Glutamatergic neuron (in vitro differentiated cells): ENCODE data around the gene GAGE12J. TPM values are rescaled to one million over a fixed set of nuclear protein-coding genes. Genes with fewer than 3 reads are reported as not detected.

Experiments
- DNase-seq: peaks from one replicate; pipeline ENCODE4 v3.0.0; 2022
- H3K27ac Mint-ChIP-seq: one replicate; pipeline ENCODE4 v1.8.0; 2020; ENCODE audit warnings: mild to moderate bottlenecking, mixed read lengths, inconsistent platforms; ENCODE audit not compliant: unreplicated experiment
- H3K27me3 Mint-ChIP-seq: one replicate; pipeline ENCODE4 v1.8.0; 2020; ENCODE audit warnings: mild to moderate bottlenecking, moderate library complexity, mixed read lengths, inconsistent platforms; ENCODE audit not compliant: unreplicated experiment
- H3K36me3 Mint-ChIP-seq: one replicate; pipeline ENCODE4 v1.8.0; 2020; ENCODE audit warnings: mild to moderate bottlenecking, mixed read lengths, inconsistent platforms; ENCODE audit not compliant: unreplicated experiment
- H3K4me1 Mint-ChIP-seq: one replicate; pipeline ENCODE4 v1.8.0; 2020; ENCODE audit warnings: mild to moderate bottlenecking, low read depth, mixed read lengths, inconsistent platforms; ENCODE audit not compliant: unreplicated experiment
- H3K4me3 Mint-ChIP-seq: one replicate; pipeline ENCODE4 v1.8.0; 2020; ENCODE audit warnings: mild to moderate bottlenecking, mixed read lengths, inconsistent platforms; ENCODE audit not compliant: unreplicated experiment
- H3K9me3 Mint-ChIP-seq: one replicate; pipeline ENCODE4 v1.8.0; 2020; ENCODE audit warnings: mild to moderate bottlenecking, moderate library complexity, mixed read lengths, inconsistent platforms; ENCODE audit not compliant: unreplicated experiment
- total RNA-seq: library from RNA; stranded (reverse); fragmentation: NEBNext Ultra II Directional; extraction: Animal tissue kit (Norgen Biotek cat#: 25700); gene quantifications from one replicate; pipeline ENCODE4 v1.2.1, GENCODE V29; 2021; ENCODE audit not compliant: unreplicated experiment
- TF ChIP-seq, protein P1 (sequence below): fragments of 200-600 bp; sonication (generic); IDR thresholded peaks from one replicate; pipeline ENCODE4 v1.5.0; 2021; ENCODE audit not compliant: partially characterized antibody, unreplicated experiment

The GAGE12J gene
- total RNA-seq, 1 donor from 2014 or later = not detected

DNA sequence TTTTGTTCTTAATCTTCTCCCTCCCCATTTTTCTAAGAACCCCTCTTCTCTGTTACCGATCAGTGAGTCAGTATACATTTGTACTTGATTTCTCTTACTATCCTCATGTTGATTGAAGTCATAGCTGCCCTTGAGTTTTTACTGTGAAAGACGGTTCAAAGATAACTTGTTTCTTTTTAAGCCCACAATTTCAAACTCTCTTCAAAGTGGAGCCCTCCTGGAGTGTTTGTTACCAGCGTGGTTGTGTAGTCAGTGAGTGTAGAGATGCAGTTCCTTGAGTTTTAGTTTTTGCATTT, 44.4 kb upstream of the GAGE12J start:
- TF ChIP-seq, protein P1, sequence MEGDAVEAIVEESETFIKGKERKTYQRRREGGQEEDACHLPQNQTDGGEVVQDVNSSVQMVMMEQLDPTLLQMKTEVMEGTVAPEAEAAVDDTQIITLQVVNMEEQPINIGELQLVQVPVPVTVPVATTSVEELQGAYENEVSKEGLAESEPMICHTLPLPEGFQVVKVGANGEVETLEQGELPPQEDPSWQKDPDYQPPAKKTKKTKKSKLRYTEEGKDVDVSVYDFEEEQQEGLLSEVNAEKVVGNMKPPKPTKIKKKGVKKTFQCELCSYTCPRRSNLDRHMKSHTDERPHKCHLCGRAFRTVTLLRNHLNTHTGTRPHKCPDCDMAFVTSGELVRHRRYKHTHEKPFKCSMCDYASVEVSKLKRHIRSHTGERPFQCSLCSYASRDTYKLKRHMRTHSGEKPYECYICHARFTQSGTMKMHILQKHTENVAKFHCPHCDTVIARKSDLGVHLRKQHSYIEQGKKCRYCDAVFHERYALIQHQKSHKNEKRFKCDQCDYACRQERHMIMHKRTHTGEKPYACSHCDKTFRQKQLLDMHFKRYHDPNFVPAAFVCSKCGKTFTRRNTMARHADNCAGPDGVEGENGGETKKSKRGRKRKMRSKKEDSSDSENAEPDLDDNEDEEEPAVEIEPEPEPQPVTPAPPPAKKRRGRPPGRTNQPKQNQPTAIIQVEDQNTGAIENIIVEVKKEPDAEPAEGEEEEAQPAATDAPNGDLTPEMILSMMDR = no peak
- no peak overlapping the region for H3K27ac Mint-ChIP-seq
- H3K4me3 Mint-ChIP-seq = no peak overlapping the region
- DNase-seq = no peak
- peaks cover 12% of the 10 kb centered on the region for H3K4me1 Mint-ChIP-seq
- H3K9me3 Mint-ChIP-seq = peaks cover 2% of the 10 kb centered on the region
- peaks cover under 1% of the 10 kb centered on the region for H3K27me3 Mint-ChIP-seq
- no peaks in the 10 kb centered on the region for H3K36me3 Mint-ChIP-seq

DNA sequence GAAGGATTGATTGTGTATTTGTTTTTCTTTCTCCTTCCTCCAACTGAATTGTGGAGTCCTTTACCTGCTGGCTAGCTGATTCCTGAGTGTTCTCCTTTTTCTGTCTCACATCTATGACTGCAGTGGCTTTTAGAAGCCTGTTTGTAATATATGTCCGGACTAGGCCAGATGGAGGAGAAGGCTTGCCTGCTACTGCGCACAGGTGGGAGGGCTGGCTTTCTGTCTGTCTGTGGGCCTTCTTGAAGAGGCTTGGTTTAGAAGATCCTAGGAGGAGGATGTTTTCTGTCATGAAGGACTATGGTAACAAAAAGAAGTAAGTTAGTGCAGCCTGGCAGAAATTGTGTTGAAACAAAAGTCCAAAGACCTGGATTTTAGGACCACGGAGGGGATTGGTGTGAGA, 43.8 kb upstream of the GAGE12J start:
- no peak overlapping the region for H3K4me3 Mint-ChIP-seq
- TF ChIP-seq, protein P1 = no peak

DNA sequence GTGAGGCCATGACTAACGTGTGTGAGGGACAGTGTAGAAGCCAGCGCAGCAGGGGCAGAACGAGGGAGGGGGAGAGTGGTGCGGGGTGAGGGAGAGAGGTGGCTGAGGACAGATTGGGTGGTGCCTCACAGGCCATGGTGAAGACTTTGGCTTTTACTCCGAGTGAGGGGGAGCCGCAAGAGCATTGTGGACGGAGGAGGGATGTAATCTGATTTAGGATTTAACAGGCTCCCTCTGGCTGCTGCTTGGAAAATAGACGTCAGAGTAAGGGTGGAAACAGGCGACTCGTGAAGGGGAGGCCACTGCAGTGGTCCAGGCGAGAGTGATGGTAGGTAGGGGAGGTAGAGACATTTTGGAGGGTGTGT, 39.2 kb upstream of the GAGE12J start:
- TF ChIP-seq, protein P1 = no peak
- Mint-ChIP-seq H3K4me3 (no peak overlapping the region), H3K9me3 (no peaks in the 10 kb centered on the region), H3K36me3 (no peaks in the 10 kb centered on the region), H3K27ac (no peak overlapping the region), H3K4me1 (peaks cover 7% of the 10 kb centered on the region), H3K27me3 (peaks cover 2% of the 10 kb centered on the region)
- no peak for DNase-seq

More for the DNA sequence above, 43.8 kb upstream of the GAGE12J start:
- DNase-seq = no peak
- Mint-ChIP-seq H3K36me3 (no peaks in the 10 kb centered on the region), H3K9me3 (peaks cover 2% of the 10 kb centered on the region), H3K27ac (no peak overlapping the region), H3K4me1 (peaks cover 12% of the 10 kb centered on the region), H3K27me3 (peaks cover 2% of the 10 kb centered on the region)

DNA sequence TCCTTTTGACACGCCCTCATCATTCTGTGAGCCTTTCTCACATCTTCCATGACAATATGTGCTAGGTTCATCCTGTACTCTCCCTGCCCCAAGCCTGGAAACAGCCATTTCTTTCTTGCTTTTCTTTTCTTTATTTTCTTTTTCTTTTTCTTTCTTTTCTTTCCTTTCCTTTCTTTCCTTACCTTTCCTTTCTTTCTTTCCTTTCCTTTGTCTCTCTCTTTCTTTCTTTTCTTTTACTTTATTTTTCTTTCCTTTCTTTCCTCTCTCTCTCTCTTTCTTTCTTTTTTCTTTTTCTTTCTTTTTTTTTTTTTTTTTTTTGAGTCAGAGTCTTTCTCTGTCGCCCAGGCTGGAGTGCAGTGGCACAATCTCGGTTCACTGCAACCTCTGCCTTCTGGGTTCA, 37.6 kb upstream of the GAGE12J start:
- H3K27ac Mint-ChIP-seq = no peak overlapping the region
- H3K4me3 Mint-ChIP-seq = no peak overlapping the region
- no peak for DNase-seq
- H3K9me3 Mint-ChIP-seq = no peaks in the 10 kb centered on the region
- TF ChIP-seq, protein P1 = no peak
- peaks cover 2% of the 10 kb centered on the region for H3K27me3 Mint-ChIP-seq
- peaks cover 7% of the 10 kb centered on the region for H3K4me1 Mint-ChIP-seq
- H3K36me3 Mint-ChIP-seq = no peaks in the 10 kb centered on the region

DNA sequence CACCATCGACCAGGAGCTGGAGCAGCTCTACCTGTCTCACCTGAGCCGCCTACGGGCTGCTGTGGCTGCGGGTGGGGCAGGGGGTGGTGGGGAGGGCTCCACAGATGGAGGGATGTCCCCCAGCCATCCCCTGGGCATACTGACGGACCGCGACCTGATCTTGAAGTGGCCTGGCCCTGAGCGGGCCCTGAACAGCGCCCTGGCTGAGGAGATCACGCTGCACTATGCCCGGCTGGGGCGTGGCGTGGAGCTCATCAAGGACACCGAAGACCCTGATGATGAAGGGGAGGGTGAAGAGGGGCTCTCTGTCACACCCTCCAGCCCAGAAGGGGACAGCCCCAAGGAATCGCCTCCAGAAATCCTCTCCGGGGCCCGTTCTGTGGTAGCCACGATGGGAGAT, 35.7 kb upstream of the GAGE12J start:
- peaks cover 2% of the 10 kb centered on the region for H3K27me3 Mint-ChIP-seq

More for the DNA sequence above, 35.7 kb upstream of the GAGE12J start:
- Mint-ChIP-seq H3K4me1 (peaks cover 7% of the 10 kb centered on the region), H3K4me3 (no peak overlapping the region), H3K27ac (no peak overlapping the region), H3K9me3 (no peaks in the 10 kb centered on the region), H3K36me3 (no peaks in the 10 kb centered on the region)
- TF ChIP-seq, protein P1 = no peak
- no peak for DNase-seq
